Pons (tissue), 1 donor: Measurements from ENCODE around the gene ODF2.
"Not testable (repeated sequence)": the region's sequence is repeated elsewhere in the genome, so short reads cannot be mapped to it uniquely, and the experiment has no call there.

Experiments used
- DNase-seq: peaks from one replicate; pipeline ENCODE4 v3.0.0-alpha.2; 2016; ENCODE audit warnings: low spot score

The ODF2 gene

GRCh38 chr9:128455849-128456612 lies at the start of gene ODF2:
ODF2 (plus strand) TSS chr9:128456006; CDS start chr9:128456092, 86 bp downstream.
- DNase-seq = peak; percentile 93

- DNase-seq = peak; percentile 46
Measured at GRCh38 chr9:128406848-128407391, 48.9 kb upstream of the ODF2 start.

- DNase-seq = peak; percentile 95
Measured at GRCh38 chr9:128408963-128409431, 46.8 kb upstream of the ODF2 start.

GRCh38 chr9:128409450-128409849 lies 46.4 kb upstream of the ODF2 start:
- no peak for DNase-seq

GRCh38 chr9:128409978-128410377 lies 45.8 kb upstream of the ODF2 start:
- peak; percentile 79 for DNase-seq

- DNase-seq = no peak
Measured at GRCh38 chr9:128411364-128412119, 44.3 kb upstream of the ODF2 start.

GRCh38 chr9:128412120-128412790 lies 43.6 kb upstream of the ODF2 start:
- DNase-seq = peak; percentile 94

GRCh38 chr9:128413728-128414127 lies 42.1 kb upstream of the ODF2 start:
- DNase-seq = not testable (repeated sequence)

GRCh38 chr9:128414461-128414860 lies 41.3 kb upstream of the ODF2 start:
- no peak for DNase-seq

GRCh38 chr9:128415281-128415680 lies 40.5 kb upstream of the ODF2 start:
- DNase-seq = no peak

- DNase-seq = no peak
Measured at GRCh38 chr9:128416014-128416413, 39.8 kb upstream of the ODF2 start.

GRCh38 chr9:128416432-128417019 lies 39.3 kb upstream of the ODF2 start:
- DNase-seq = no peak

GRCh38 chr9:128419061-128419925 lies 36.5 kb upstream of the ODF2 start:
- peak; percentile 51 for DNase-seq

- peak; percentile 68 for DNase-seq
Measured at GRCh38 chr9:128420060-128420650, 35.7 kb upstream of the ODF2 start.

GRCh38 chr9:128420651-128421481 lies 34.9 kb upstream of the ODF2 start, which contains the start of gene CERCAM:
CERCAM (plus strand) TSS chr9:128420857; CDS start chr9:128420878, 21 bp downstream.
- no peak for DNase-seq

- no peak for DNase-seq
Measured at GRCh38 chr9:128421482-128421996, 34.3 kb upstream of the ODF2 start.

GRCh38 chr9:128422022-128422782 lies 33.6 kb upstream of the ODF2 start:
- DNase-seq = not testable (repeated sequence)

- no peak for DNase-seq
Measured at GRCh38 chr9:128422783-128423150, 33.0 kb upstream of the ODF2 start.
